Measurements from ENCODE around the gene KPNA2. TPM values are rescaled to one million over a fixed set of nuclear protein-coding genes. Genes with fewer than 3 reads are reported as not detected.

KPNA2 gene
- total RNA-seq (2022; extraction: Qiagen RNA extraction; ENCODE audit: low read depth) = 455 to 555 TPM (median 478 TPM) in 5 replicates

DNA sequence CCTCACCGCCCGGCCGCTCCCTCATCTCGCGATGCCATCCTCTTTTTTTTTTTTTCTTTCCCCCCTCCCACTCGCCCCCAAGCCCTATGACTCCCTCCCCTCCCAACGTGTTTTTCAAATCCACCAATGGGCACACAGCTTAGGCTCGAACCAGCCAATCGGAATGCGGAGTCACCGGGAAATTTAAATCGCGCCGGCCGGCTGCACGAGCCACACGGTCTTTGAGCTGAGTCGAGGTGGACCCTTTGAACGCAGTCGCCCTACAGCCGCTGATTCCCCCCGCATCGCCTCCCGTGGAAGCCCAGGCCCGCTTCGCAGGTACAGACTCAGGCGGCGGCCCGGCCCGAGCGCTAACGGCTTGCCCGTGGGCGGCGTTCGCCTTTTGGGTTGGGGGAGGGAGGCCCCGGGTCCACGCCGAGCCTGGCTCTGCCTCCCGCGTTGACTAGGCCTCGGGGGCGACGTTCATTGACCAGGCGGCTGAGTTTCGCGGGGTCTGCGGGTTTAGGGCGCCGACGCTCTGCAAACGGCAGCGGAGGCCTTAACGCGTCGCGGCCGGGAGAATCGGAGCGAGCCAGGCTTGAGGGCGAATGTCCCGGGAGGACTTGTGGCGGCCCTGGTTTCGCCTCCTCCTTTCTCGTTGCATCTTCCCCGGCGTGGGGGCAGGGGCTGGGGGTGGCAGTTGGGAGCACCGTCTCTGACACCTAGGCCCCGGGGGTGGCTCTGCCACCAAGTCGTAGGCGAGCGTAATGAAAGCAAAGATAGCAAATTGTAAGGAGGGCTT, at the start of gene KPNA2:
Gene KPNA2 (plus strand): TSS at position 213 of the 781 bp plus-strand sequence. CDS start 1,398 bp downstream, outside the sequence.

DNA sequence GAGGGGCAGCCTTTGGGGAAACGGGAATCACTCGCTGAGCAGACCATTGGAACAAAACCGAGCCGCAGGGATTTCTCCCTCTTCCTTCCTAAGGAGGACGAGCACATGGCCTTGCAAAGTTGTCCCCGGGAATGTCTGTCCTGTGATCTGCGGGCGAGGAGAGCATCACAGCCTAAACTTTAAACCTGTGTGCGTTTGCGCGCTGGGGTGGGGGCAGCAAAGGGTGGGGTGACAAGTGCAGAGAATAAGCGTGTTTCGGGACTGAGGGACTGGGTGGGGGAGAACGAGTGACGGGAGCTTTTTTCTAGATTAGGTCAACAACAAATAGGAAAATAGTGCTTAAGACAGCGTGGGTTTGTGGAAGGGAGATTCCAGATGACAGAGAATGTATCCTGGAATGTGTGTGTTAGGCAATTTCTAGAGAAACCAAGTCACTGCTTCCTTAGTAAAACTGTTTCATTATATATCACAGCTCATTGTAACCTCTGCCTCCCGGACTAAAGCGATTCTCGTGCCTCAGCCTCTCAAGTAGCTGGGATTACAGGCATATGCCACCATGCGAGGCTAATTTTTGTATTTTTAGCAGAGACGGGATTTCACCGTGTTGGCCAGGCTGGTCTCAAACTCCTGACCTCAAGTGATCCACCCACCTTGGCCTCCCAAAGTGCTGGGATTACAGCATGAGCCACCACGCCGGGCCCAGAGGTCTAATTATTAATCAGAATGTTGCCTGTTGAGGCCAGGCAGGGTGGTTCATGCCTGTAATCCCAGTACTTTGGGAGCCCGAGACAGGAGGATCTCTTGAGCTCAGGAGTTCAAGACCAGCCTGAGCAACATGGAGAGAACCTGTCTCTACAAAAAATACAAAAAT, 39.0 kb upstream of the KPNA2 start, which contains the start of gene C17orf58:
Gene C17orf58 (minus strand): TSS at position 169 of the 871 bp plus-strand sequence. CDS start 271 bp downstream, outside the sequence.

Other genes starting within 250 kb of the KPNA2 start
- gene BPTF, start 210.2 kb upstream of the KPNA2 start, total RNA-seq (2022; extraction: Qiagen RNA extraction; ENCODE audit: low read depth) = 29.9 to 46.2 TPM (median 37.8 TPM) in 5 replicates
- gene C17orf58, start 39.3 kb upstream of the KPNA2 start, total RNA-seq (2022; extraction: Qiagen RNA extraction; ENCODE audit: low read depth) = 14.7 to 20.8 TPM (median 18.4 TPM) in 5 replicates
- 113 to 122 TPM (median 115 TPM) in 5 replicates for gene AMZ2, start 212.3 kb downstream of the KPNA2 start, total RNA-seq (2022; extraction: Qiagen RNA extraction; ENCODE audit: low read depth)